GM21367 (cell line): ENCODE results near the gene MRAS.
A peak's percentile ranks its signal among the peaks of the same experiment; 100 is the strongest.

Experiments
- ATAC-seq: cut with Tn5 transposase; IDR thresholded peaks from one replicate; pipeline ENCODE4 v1.9.1; 2021; ENCODE audit not compliant: unreplicated experiment

MRAS gene

GRCh38 chr3:138347960-138348753, at the start of gene MRAS:
MRAS (plus strand) TSS chr3:138348579; CDS start chr3:138372884, 24,305 bp downstream.
- ATAC-seq = no peak

GRCh38 chr3:138300647-138301046, 47.7 kb upstream of the MRAS start:
- no peak for ATAC-seq

- ATAC-seq = no peak
Observed at GRCh38 chr3:138303474-138303873, 44.9 kb upstream of the MRAS start.

GRCh38 chr3:138307899-138308298, 40.5 kb upstream of the MRAS start:
- ATAC-seq = no peak

GRCh38 chr3:138308783-138309182, 39.6 kb upstream of the MRAS start:
- ATAC-seq = no peak

GRCh38 chr3:138310494-138310893, 37.9 kb upstream of the MRAS start:
- no peak for ATAC-seq

- no peak for ATAC-seq
Observed at GRCh38 chr3:138314751-138315150, 33.6 kb upstream of the MRAS start.

GRCh38 chr3:138317687-138318086, 30.7 kb upstream of the MRAS start:
- no peak for ATAC-seq

- ATAC-seq = no peak
Observed at GRCh38 chr3:138323971-138324370, 24.4 kb upstream of the MRAS start.

- no peak for ATAC-seq
Observed at GRCh38 chr3:138325990-138326389, 22.4 kb upstream of the MRAS start.

- no peak for ATAC-seq
Observed at GRCh38 chr3:138326866-138327595, 21.3 kb upstream of the MRAS start.

- ATAC-seq = no peak
Observed at GRCh38 chr3:138327831-138328230, 20.5 kb upstream of the MRAS start.

- ATAC-seq = no peak
Observed at GRCh38 chr3:138328341-138328740, 20.0 kb upstream of the MRAS start.

GRCh38 chr3:138329127-138329983, 19.0 kb upstream of the MRAS start, which contains the start of gene NME9:
NME9 (minus strand) TSS chr3:138329851; CDS start chr3:138329335, 516 bp downstream.
- peak; percentile 82 for ATAC-seq

- ATAC-seq = no peak
Observed at GRCh38 chr3:138329984-138330293, 18.4 kb upstream of the MRAS start.

GRCh38 chr3:138331143-138331894, 17.1 kb upstream of the MRAS start:
- no peak for ATAC-seq

- ATAC-seq = no peak
Observed at GRCh38 chr3:138332472-138333073, 15.8 kb upstream of the MRAS start.

GRCh38 chr3:138334608-138335007, 13.8 kb upstream of the MRAS start:
- no peak for ATAC-seq

GRCh38 chr3:138336454-138336999, 11.9 kb upstream of the MRAS start:
- ATAC-seq = no peak

GRCh38 chr3:138338244-138338643, 10.1 kb upstream of the MRAS start:
- ATAC-seq = no peak
